Measurements from ENCODE around the gene ZDHHC17. TPM values are rescaled to one million over a fixed set of nuclear protein-coding genes. Genes with fewer than 3 reads are reported as not detected.

The ZDHHC17 gene
- total and polyA plus RNA-seq, 11 donors = 9.4 to 29.6 (median 18.0) TPM

DNA sequence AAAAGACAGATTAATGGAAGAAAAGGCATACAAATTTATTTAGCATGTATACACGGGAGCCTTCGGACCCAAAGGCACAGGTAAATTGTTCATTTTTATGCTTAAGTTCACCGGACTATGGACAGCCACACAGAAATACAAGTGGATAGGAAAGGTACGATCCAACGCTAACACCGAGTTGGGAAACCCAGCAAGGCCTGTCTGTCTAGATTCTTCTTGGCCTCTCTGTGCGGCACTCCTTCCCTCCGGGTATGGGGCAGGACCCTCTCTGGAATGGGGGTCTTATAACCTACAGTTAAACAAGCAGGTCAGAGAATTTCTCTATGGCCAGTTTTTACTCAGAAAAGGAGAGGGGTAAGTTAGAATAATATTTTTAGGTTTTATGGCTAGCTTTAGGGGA, 23.4 kb upstream of the ZDHHC17 start:
- no peaks in the 10 kb centered on the region for H3K27me3 ChIP-seq
- H3K9me3 ChIP-seq = peaks cover 0 to 20% (median 2%) of the 10 kb centered on the region in 12 donors
- H3K36me3 ChIP-seq = no peaks in the 10 kb centered on the region
- intact Hi-C loops (cut with DNase I) = no loop called here
- H3K4me3 ChIP-seq = no peak overlapping the region
- ATAC-seq = no peak
- 94 to 98% (median 98%) methylated on average over 8 of the region's 8 CpGs for WGBS, 4 donors
- no peak for DNase-seq
- TF ChIP-seq, protein P1, sequence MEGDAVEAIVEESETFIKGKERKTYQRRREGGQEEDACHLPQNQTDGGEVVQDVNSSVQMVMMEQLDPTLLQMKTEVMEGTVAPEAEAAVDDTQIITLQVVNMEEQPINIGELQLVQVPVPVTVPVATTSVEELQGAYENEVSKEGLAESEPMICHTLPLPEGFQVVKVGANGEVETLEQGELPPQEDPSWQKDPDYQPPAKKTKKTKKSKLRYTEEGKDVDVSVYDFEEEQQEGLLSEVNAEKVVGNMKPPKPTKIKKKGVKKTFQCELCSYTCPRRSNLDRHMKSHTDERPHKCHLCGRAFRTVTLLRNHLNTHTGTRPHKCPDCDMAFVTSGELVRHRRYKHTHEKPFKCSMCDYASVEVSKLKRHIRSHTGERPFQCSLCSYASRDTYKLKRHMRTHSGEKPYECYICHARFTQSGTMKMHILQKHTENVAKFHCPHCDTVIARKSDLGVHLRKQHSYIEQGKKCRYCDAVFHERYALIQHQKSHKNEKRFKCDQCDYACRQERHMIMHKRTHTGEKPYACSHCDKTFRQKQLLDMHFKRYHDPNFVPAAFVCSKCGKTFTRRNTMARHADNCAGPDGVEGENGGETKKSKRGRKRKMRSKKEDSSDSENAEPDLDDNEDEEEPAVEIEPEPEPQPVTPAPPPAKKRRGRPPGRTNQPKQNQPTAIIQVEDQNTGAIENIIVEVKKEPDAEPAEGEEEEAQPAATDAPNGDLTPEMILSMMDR (IDR thresholded peaks at IDR 0.05) = no peak
- TF ChIP-seq POLR2A (IDR thresholded peaks at IDR 0.05) = no peak
- H3K4me1 ChIP-seq = no peaks in the 10 kb centered on the region
- H3K27ac ChIP-seq = no peak overlapping the region

DNA sequence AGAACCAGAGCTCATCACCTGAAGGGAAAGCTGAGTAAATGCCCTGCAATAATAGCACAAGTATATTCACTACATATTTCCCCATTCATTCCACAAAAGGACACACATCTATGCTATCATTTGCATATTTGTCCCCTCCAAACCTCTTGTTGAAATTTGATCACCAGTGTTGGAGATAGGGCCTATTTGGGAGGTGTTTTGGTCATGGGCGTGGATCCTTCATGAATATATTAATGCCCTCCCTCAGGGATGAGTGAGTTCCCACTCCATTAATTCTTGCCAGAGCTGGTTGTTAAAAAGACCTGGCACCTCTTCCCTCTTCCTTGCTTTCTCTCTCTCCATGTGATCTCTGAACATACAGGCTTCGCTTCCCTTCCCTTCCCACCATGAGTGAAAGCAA, 18.6 kb upstream of the ZDHHC17 start:
- H3K4me1 ChIP-seq = no peaks in the 10 kb centered on the region
- no peak for ATAC-seq
- WGBS, 4 donors = 98 to 100% (median 99%) methylated on average over 2 of the region's 2 CpGs
- no peaks in the 10 kb centered on the region for H3K36me3 ChIP-seq
- H3K27ac ChIP-seq = no peak overlapping the region
- intact Hi-C loops (cut with DNase I) = loop anchor here in 1 of 10 donors (5.0 kb wide), 1 partner anchor 33 kb away; no protein-coding TSS in a partner anchor
- H3K4me3 ChIP-seq = no peak overlapping the region
- TF ChIP-seq, protein P1 (IDR thresholded peaks at IDR 0.05) = no peak
- no peak for TF ChIP-seq POLR2A (IDR thresholded peaks at IDR 0.05)
- H3K9me3 ChIP-seq = no peaks in the 10 kb centered on the region
- no peaks in the 10 kb centered on the region for H3K27me3 ChIP-seq
- DNase-seq = no peak

DNA sequence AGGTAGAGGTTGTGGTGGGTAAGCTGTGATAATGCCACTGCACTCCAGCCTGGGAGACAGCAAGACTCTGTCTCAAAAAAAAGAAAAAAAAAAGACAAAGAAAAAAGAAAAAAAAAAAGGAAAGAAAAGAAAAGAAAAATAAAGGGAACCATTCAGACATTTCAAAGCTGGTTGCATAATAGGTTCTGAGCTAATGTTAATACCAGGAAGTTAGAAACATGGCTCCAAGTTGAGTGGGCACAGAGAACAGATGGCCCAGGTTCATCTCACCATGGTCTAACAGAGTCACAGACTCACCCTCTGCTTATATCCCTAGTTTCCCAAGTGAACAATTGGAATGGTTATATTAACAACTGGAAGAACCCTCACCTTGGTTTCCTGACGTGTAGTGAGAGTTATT, 17.4 kb upstream of the ZDHHC17 start:
- Histone ChIP-seq H3K27me3 (no peaks in the 10 kb centered on the region), H3K4me1 (no peaks in the 10 kb centered on the region), H3K27ac (no peak overlapping the region), H3K4me3 (no peak overlapping the region), H3K36me3 (no peaks in the 10 kb centered on the region), H3K9me3 (no peaks in the 10 kb centered on the region)
- 40 to 70% (median 55%) methylated on average over 1 of the region's 1 CpG for WGBS, 4 donors
- no peak for DNase-seq
- ATAC-seq = no peak
- TF ChIP-seq, protein P1 (IDR thresholded peaks at IDR 0.05) = no peak
- no peak for TF ChIP-seq POLR2A (IDR thresholded peaks at IDR 0.05)
- intact Hi-C loops (cut with DNase I) = loop anchor here in 1 of 10 donors (5.0 kb wide), 1 partner anchor 34 kb away; no protein-coding TSS in a partner anchor

DNA sequence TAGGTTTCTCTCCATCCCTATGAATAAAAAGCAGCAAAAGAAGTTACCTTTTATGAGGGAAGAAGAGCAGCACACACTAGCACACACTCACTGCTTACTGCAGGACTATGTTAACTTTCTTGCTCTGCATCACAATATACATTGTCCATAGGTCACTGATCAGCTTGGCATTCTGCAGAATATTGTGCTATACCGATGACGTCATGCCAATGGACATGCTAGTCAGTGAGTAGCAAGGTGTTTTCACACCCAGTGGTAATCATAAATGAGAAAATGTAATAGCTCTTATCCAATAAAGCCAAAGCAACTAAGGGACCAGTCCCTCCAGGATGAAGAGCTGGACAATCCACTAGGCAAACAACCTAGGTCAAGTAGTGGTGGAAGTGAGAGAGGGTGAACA, 16.7 kb upstream of the ZDHHC17 start:
- WGBS, 4 donors = 91 to 96% (median 93%) methylated on average over 2 of the region's 2 CpGs
- intact Hi-C loops (cut with DNase I) = loop anchor here in 1 of 10 donors (5.0 kb wide), 1 partner anchor 35 kb away; no protein-coding TSS in a partner anchor
- H3K27ac ChIP-seq = no peak overlapping the region
- H3K4me1 ChIP-seq = no peaks in the 10 kb centered on the region
- H3K36me3 ChIP-seq = no peaks in the 10 kb centered on the region
- ATAC-seq (no peak), DNase-seq (no peak)
- H3K27me3 ChIP-seq = no peaks in the 10 kb centered on the region
- no peaks in the 10 kb centered on the region for H3K9me3 ChIP-seq
- H3K4me3 ChIP-seq = no peak overlapping the region
- TF ChIP-seq, protein P1 (IDR thresholded peaks at IDR 0.05) = no peak
- no peak for TF ChIP-seq POLR2A (IDR thresholded peaks at IDR 0.05)
